ENCODE measurements around the gene PCSK5.
"Not testable (repeated sequence)": the region's sequence is repeated elsewhere in the genome, so short reads cannot be mapped to it uniquely, and the experiment has no call there.

Gene PCSK5

DNA sequence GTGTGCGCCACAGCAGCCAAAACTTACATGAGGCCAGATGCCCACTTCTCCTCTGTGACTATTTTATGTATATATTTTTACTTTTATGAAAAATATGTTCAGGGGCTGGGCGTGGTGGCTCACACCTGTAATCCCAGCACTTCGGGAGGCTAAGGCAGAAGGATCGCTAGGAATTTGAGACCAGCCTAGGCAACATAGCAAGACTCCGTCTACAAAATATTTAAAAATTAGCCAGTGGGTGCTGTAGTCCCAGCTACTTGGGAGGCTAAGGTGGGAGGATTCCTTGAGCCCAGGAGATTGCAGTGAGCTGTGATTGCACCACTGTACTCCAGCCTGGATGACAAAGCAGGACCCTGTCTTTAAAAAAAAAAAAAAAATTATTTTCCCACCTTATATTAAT, 420.5 kb downstream of the PCSK5 start:
- H3K9ac ChIP-seq (ENCODE audit: insufficient read length, low read depth), result no peak overlapping the region
- H3K36me3 ChIP-seq (ENCODE audit: insufficient read depth, insufficient read length, low read length), result no peaks in the 10 kb centered on the region
- H3K27me3 ChIP-seq (ENCODE audit: insufficient read depth, insufficient read length), result no peaks in the 10 kb centered on the region
- no peaks in the 10 kb centered on the region for H3K9me3 ChIP-seq (ENCODE audit: insufficient read depth, low read length)
- DNase-seq (ENCODE audit: low read depth, low spot score), result no peak
- no peak overlapping the region for H3K4me3 ChIP-seq (ENCODE audit: insufficient read length, low read depth)
- H3K4me1 ChIP-seq (ENCODE audit: insufficient read depth, insufficient read length), result no peaks in the 10 kb centered on the region
- TF ChIP-seq SUZ12 (IDR thresholded peaks at IDR 0.05; ENCODE audit: extremely low read depth, insufficient read depth, insufficient read length) (no peak), YY1 (IDR thresholded peaks at IDR 0.05; ENCODE audit: insufficient read depth, insufficient read length) (no peak)

DNA sequence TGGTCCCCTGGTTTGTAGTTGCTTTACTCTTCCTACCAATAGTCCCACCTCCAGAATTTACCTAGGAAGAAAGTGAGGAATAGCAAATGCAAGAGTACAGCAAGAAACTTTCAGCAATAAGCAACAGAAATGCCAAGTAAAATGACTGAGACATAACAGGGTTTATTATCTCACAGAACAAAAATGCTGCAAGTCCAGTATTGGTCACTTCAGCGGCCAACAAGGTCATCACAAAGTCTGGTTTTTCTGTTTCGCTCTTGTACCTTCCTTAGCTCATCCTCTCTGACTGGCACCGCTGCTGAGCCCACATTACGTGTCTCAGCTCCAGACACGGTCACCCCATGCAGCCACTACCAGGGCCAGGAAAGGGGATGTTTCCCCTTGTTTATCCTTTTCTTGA, 421.1 kb downstream of the PCSK5 start:
- no peak for TF ChIP-seq YY1 (IDR thresholded peaks at IDR 0.05; ENCODE audit: insufficient read depth, insufficient read length)
- no peak for TF ChIP-seq SUZ12 (IDR thresholded peaks at IDR 0.05; ENCODE audit: extremely low read depth, insufficient read depth, insufficient read length)
- TF ChIP-seq ZNF274 (IDR thresholded peaks at IDR 0.05; ENCODE audit: low read depth, low read length), result no peak
- DNase-seq (ENCODE audit: low read depth, low spot score), result no peak

DNA sequence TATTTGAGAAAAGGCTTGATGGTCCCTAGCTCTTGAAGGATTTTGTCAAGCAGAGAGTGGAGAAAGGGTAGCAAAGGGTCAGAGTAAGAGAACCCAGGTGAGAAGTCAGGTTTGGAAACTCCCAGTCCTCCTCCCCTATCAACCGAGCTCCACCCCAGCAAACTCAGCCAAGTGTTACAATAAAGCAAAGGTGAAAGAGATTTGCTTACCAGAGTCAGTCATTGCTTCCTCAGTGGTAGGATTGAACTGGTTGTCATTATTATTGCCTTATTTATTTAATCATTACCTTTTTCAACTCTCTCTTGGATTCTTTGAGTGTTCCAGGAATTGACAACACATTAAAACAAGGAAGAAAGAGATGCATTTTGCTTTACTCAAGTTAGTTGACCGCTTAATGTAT, 423.3 kb downstream of the PCSK5 start:
- no peak for DNase-seq (ENCODE audit: low read depth, low spot score)
- Histone ChIP-seq H3K4me3 (ENCODE audit: insufficient read length, low read depth) (no peak overlapping the region), H3K9ac (ENCODE audit: insufficient read length, low read depth) (no peak overlapping the region), H3K4me1 (ENCODE audit: insufficient read depth, insufficient read length) (no peaks in the 10 kb centered on the region), H3K36me3 (ENCODE audit: insufficient read depth, insufficient read length, low read length) (no peaks in the 10 kb centered on the region), H3K27me3 (ENCODE audit: insufficient read depth, insufficient read length) (no peaks in the 10 kb centered on the region), H3K9me3 (ENCODE audit: insufficient read depth, low read length) (no peaks in the 10 kb centered on the region)
- TF ChIP-seq YY1 (IDR thresholded peaks at IDR 0.05; ENCODE audit: insufficient read depth, insufficient read length), result no peak
- no peak for TF ChIP-seq SUZ12 (IDR thresholded peaks at IDR 0.05; ENCODE audit: extremely low read depth, insufficient read depth, insufficient read length)
- no peak for TF ChIP-seq ZNF274 (IDR thresholded peaks at IDR 0.05; ENCODE audit: low read depth, low read length)

More for the DNA sequence above, 421.1 kb downstream of the PCSK5 start:
- no peak overlapping the region for H3K4me3 ChIP-seq (ENCODE audit: insufficient read length, low read depth)
- no peak overlapping the region for H3K9ac ChIP-seq (ENCODE audit: insufficient read length, low read depth)
- H3K36me3 ChIP-seq (ENCODE audit: insufficient read depth, insufficient read length, low read length), result no peaks in the 10 kb centered on the region
- no peaks in the 10 kb centered on the region for H3K4me1 ChIP-seq (ENCODE audit: insufficient read depth, insufficient read length)
- no peaks in the 10 kb centered on the region for H3K9me3 ChIP-seq (ENCODE audit: insufficient read depth, low read length)
- no peaks in the 10 kb centered on the region for H3K27me3 ChIP-seq (ENCODE audit: insufficient read depth, insufficient read length)

DNA sequence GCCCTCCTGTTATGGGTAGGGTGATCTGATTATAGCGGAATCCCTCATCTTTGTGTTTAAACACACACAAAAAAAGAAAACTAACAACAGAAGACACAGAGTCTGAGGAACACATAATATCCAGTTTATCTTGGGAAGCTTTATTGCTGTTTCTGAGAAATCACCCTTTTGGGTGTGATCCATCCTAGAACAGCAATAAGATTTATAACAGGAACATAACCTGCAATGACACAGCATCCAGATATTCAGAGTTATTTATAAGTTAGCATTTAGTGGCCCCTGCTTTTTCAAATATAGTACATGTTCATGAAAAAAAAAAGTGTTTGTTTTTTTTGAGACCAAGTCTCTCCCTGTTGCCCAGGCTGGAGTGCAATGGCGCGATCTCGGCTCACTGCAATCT, 423.8 kb downstream of the PCSK5 start:
- Histone ChIP-seq H3K9me3 (ENCODE audit: insufficient read depth, low read length) (no peaks in the 10 kb centered on the region), H3K4me1 (ENCODE audit: insufficient read depth, insufficient read length) (no peaks in the 10 kb centered on the region), H3K9ac (ENCODE audit: insufficient read length, low read depth) (no peak overlapping the region), H3K27me3 (ENCODE audit: insufficient read depth, insufficient read length) (no peaks in the 10 kb centered on the region), H3K36me3 (ENCODE audit: insufficient read depth, insufficient read length, low read length) (no peaks in the 10 kb centered on the region), H3K4me3 (ENCODE audit: insufficient read length, low read depth) (no peak overlapping the region)
- TF ChIP-seq YY1 (IDR thresholded peaks at IDR 0.05; ENCODE audit: insufficient read depth, insufficient read length), result no peak
- TF ChIP-seq ZNF274 (IDR thresholded peaks at IDR 0.05; ENCODE audit: low read depth, low read length), result no peak
- TF ChIP-seq SUZ12 (IDR thresholded peaks at IDR 0.05; ENCODE audit: extremely low read depth, insufficient read depth, insufficient read length), result no peak
- DNase-seq (ENCODE audit: low read depth, low spot score), result no peak

DNA sequence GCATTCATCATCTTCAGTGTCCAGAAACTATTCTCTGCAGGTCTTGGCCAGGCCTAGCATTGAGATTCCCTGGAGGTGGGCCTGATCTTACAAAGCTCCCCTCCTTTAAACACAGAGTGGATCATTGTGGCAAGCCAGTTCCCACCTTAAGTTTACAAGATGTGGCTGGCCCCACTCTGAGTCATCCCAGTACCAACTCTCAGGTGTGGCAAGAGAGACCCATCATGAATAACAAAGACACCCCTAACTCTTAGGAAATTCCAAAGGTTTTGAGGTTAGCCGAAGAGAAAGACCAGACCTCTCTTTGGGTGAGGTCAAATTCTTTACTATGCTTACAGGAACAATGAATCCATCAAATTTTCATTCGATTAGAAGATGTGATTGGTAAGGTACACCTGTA, 425.6 kb downstream of the PCSK5 start:
- H3K27me3 ChIP-seq (ENCODE audit: insufficient read depth, insufficient read length), result no peaks in the 10 kb centered on the region
- TF ChIP-seq YY1 (IDR thresholded peaks at IDR 0.05; ENCODE audit: insufficient read depth, insufficient read length), result no peak
- TF ChIP-seq SUZ12 (IDR thresholded peaks at IDR 0.05; ENCODE audit: extremely low read depth, insufficient read depth, insufficient read length), result no peak
- TF ChIP-seq ZNF274 (IDR thresholded peaks at IDR 0.05; ENCODE audit: low read depth, low read length), result no peak
- H3K9ac ChIP-seq (ENCODE audit: insufficient read length, low read depth), result no peak overlapping the region
- DNase-seq (ENCODE audit: low read depth, low spot score), result no peak
- H3K4me3 ChIP-seq (ENCODE audit: insufficient read length, low read depth), result no peak overlapping the region
- H3K4me1 ChIP-seq (ENCODE audit: insufficient read depth, insufficient read length), result no peaks in the 10 kb centered on the region
- H3K9me3 ChIP-seq (ENCODE audit: insufficient read depth, low read length), result no peaks in the 10 kb centered on the region
- no peaks in the 10 kb centered on the region for H3K36me3 ChIP-seq (ENCODE audit: insufficient read depth, insufficient read length, low read length)

DNA sequence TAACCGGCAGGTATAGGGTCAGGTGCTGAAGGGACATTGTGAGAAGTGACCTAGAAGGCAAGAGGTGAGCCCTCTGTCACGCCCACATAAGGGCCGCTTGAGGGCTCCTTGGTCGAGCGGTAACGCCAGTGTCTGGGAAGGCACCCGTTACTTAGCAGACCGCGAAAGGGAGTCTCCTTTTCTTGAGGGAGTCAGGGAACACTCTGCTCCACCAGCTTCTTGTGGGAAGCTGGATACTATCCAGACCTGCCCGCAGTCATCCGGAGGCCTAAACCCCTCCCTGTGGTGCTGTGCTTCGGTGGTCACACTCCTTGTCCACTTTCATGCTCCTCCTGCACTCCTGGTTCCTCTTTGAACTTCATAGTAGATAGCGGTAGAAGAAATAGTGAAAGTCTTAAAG, 429.0 kb downstream of the PCSK5 start:
- H3K9me3 ChIP-seq (ENCODE audit: insufficient read depth, low read length), result not testable (repeated sequence)

DNA sequence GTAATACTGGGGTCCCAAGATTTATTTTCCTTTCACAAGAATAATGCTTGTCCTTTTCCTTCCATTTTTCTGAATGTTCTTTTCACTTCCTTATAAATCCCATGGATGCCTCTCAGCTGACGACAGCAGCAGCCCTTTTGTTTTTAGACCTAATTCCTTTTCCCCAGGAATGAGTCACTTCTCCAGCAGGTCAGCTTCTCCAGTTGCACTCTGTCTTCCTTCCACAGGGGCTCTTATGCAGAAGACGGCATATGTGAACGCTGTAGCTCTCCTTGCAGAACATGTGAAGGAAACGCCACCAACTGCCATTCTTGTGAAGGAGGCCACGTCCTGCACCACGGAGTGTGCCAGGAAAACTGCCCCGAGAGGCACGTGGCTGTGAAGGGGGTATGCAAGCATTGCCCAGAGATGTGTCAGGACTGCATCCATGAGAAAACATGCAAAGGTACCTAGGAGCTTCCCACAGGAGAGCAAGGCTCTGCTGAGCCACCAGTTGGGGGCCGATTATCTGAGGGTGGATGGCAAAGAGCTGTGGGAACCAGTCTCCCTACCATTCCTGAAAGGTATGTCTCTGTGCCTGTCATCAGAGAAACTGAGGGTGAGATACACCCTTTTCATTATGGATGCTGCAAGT, 430.8 kb downstream of the PCSK5 start:
- H3K9ac ChIP-seq (ENCODE audit: insufficient read length, low read depth), result peak overlapping the region; percentile 17

More for the DNA sequence above, 429.0 kb downstream of the PCSK5 start:
- not testable (repeated sequence) for DNase-seq (ENCODE audit: low read depth, low spot score); H3K9ac ChIP-seq (ENCODE audit: insufficient read length, low read depth); H3K27me3 ChIP-seq (ENCODE audit: insufficient read depth, insufficient read length); H3K4me1 ChIP-seq (ENCODE audit: insufficient read depth, insufficient read length); H3K36me3 ChIP-seq (ENCODE audit: insufficient read depth, insufficient read length, low read length); H3K4me3 ChIP-seq (ENCODE audit: insufficient read length, low read depth)

More for the DNA sequence above, 430.8 kb downstream of the PCSK5 start:
- H3K4me1 ChIP-seq (ENCODE audit: insufficient read depth, insufficient read length), result peaks cover 8% of the 10 kb centered on the region
- no peaks in the 10 kb centered on the region for H3K36me3 ChIP-seq (ENCODE audit: insufficient read depth, insufficient read length, low read length)
- TF ChIP-seq SUZ12 (IDR thresholded peaks at IDR 0.05; ENCODE audit: extremely low read depth, insufficient read depth, insufficient read length), result no peak
- TF ChIP-seq YY1 (IDR thresholded peaks at IDR 0.05; ENCODE audit: insufficient read depth, insufficient read length), result no peak
- TF ChIP-seq ZNF274 (IDR thresholded peaks at IDR 0.05; ENCODE audit: low read depth, low read length), result no peak
- no peaks in the 10 kb centered on the region for H3K9me3 ChIP-seq (ENCODE audit: insufficient read depth, low read length)
- no peak overlapping the region for H3K4me3 ChIP-seq (ENCODE audit: insufficient read length, low read depth)
- peak; percentile 56 for DNase-seq (ENCODE audit: low read depth, low spot score)
- H3K27me3 ChIP-seq (ENCODE audit: insufficient read depth, insufficient read length), result no peaks in the 10 kb centered on the region
